Osteocyte (in vitro differentiated cells): ENCODE data around the gene AGTR1. TPM values are rescaled to one million over a fixed set of nuclear protein-coding genes. Genes with fewer than 3 reads are reported as not detected.

ENCODE experiments used
- DNase-seq: peaks from one replicate; pipeline ENCODE4 v3.0.0; 2021; ENCODE audit warnings: mixed read lengths; ENCODE audit not compliant: unreplicated experiment; ENCODE audit errors: extremely low spot score
- H3K27ac Mint-ChIP-seq: one replicate; pipeline ENCODE4 v1.8.0; 2021; ENCODE audit warnings: mild to moderate bottlenecking, mixed read lengths; ENCODE audit not compliant: unreplicated experiment
- H3K27me3 Mint-ChIP-seq: one replicate; pipeline ENCODE4 v1.8.0; 2021; ENCODE audit warnings: mixed read lengths; ENCODE audit not compliant: unreplicated experiment
- H3K36me3 Mint-ChIP-seq: one replicate; pipeline ENCODE4 v1.8.0; 2021; ENCODE audit warnings: mixed read lengths; ENCODE audit not compliant: unreplicated experiment
- H3K4me1 Mint-ChIP-seq: one replicate; pipeline ENCODE4 v1.8.0; 2021; ENCODE audit warnings: mixed read lengths; ENCODE audit not compliant: unreplicated experiment
- H3K4me3 Mint-ChIP-seq: one replicate; pipeline ENCODE4 v1.8.0; 2021; ENCODE audit warnings: mild to moderate bottlenecking, moderate library complexity, mixed read lengths; ENCODE audit not compliant: unreplicated experiment
- H3K9me3 Mint-ChIP-seq: one replicate; pipeline ENCODE4 v1.8.0; 2021; ENCODE audit warnings: mixed read lengths; ENCODE audit not compliant: unreplicated experiment
- long read RNA-seq: library from polyadenylated mRNA; unstranded; transcript quantifications from one replicate; pipeline ENCODE4 v2.0.0, GENCODE V29; 2021
- total RNA-seq: library from RNA; stranded (reverse); gene quantifications from 2 replicates; pipeline ENCODE4 v1.2.1, GENCODE V29; 2021
- TF ChIP-seq, protein P1 (sequence below): fragments of 200-600 bp; sonication (generic); IDR thresholded peaks from 2 replicates; pipeline ENCODE4 v1.5.0; 2021; ENCODE audit warnings: antibody characterized with exemption, mild to moderate bottlenecking, moderate library complexity

Gene AGTR1
- total RNA-seq, result 2.0 and 2.1 TPM in 2 replicates
- long read RNA-seq, partial matches to known transcripts, result 0 of 1 reads
- long read RNA-seq, other reads (novel, unspliced or antisense), result 0 of 1 reads

DNA sequence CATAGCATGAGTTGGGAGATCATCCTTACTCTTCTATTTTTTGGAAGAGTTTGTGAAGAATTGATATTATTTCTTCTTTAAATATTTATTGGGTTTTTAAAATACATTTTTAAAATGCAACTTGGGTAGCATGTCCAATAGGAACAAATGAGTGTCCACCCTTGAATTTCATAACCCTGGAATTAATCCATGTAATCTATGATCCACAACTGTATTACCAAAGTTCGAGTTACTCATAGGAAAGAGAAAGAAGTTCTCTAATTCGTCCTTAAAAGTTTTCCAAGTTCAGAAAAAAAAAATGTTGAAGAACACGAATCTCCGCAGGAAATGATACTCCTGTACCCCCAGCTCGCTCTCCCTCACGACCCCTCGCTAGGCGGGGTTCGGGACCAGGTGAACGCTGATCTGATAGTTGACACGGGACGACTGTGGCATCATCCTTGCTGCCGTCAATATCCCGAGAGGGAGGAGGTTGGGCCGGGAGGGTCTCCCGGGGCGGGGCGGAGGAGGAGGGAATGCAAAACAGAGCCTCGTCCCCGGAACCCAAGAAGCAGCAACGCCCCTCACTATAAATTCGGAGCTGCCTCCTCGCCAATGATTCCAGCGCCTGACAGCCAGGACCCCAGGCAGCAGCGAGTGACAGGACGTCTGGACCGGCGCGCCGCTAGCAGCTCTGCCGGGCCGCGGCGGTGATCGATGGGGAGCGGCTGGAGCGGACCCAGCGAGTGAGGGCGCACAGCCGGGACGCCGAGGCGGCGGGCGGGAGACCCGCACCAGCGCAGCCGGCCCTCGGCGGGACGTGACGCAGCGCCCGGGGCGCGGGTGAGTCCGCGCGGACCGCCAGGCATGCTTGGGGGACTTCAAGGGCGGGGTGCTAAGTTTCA, at the start of gene AGTR1:
TSS of gene AGTR1 (plus strand) at position 598 of the 884 bp plus-strand sequence. CDS start 43,133 bp downstream, outside the sequence.
- Mint-ChIP-seq H3K27ac (peak within 1 kb of the TSS; percentile 94), H3K27me3 (no peaks in the 10 kb centered on the region), H3K9me3 (no peaks in the 10 kb centered on the region), H3K36me3 (no peaks in the 10 kb centered on the region), H3K4me1 (peaks cover 19% of the 10 kb centered on the region), H3K4me3 (peak within 1 kb of the TSS; percentile 92)
- TF ChIP-seq, protein P1, sequence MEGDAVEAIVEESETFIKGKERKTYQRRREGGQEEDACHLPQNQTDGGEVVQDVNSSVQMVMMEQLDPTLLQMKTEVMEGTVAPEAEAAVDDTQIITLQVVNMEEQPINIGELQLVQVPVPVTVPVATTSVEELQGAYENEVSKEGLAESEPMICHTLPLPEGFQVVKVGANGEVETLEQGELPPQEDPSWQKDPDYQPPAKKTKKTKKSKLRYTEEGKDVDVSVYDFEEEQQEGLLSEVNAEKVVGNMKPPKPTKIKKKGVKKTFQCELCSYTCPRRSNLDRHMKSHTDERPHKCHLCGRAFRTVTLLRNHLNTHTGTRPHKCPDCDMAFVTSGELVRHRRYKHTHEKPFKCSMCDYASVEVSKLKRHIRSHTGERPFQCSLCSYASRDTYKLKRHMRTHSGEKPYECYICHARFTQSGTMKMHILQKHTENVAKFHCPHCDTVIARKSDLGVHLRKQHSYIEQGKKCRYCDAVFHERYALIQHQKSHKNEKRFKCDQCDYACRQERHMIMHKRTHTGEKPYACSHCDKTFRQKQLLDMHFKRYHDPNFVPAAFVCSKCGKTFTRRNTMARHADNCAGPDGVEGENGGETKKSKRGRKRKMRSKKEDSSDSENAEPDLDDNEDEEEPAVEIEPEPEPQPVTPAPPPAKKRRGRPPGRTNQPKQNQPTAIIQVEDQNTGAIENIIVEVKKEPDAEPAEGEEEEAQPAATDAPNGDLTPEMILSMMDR, result no peak
- peak; percentile 89 for DNase-seq

DNA sequence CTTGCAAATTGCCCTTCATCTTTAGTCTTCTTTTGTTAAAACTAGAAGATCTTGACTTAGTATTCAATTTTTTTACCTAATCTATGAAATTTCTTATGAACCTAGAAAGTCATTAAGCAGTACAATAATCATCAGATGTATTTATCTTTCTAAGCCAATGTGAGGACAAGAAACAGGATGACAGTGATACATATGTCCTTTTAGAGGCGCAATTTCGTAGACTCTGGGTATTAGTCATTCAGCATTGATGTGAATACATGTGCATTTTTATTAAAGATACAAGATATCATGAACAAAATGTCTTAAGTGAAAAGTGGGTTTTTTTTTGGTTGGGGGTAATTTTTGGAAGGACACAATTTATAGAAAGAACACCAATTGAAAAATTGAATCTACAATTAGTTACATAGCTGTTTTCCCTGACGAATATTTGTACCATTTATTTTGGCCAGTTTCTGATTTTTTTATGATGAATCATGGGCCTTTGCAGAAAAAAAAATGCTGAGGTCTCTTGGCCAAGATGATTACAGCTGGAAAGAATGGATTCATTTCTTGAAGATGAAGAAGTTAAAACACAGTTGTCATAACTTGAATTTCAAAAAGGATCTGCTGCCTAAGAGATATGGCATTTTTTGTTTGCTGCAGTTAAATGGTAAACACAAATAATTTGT, 48.9 kb upstream of the AGTR1 start:
- Mint-ChIP-seq H3K27ac (peak overlapping the region; percentile 78), H3K4me1 (peaks cover 53% of the 10 kb centered on the region), H3K27me3 (no peaks in the 10 kb centered on the region), H3K4me3 (peak overlapping the region; percentile 20), H3K36me3 (no peaks in the 10 kb centered on the region), H3K9me3 (no peaks in the 10 kb centered on the region)
- no peak for DNase-seq
- TF ChIP-seq, protein P1, result no peak

DNA sequence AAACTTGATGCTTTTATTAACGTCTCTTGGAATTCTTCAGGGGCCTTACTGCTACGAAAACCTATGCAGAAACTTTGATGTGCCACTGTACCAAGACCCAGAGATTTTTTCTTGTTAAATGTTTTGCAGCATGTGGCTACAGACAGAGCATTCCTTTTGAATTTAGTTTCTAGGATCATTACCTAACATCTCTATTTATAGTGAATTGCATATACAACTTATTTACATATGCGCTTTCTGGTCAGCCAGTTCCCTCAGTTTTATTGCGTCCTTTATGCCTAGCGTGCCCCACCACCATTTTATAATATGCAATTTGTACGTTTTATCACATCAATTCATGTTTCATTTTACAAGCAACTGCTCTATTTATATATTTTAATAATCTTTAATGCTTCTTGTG, 46.2 kb upstream of the AGTR1 start:
- TF ChIP-seq, protein P1, result no peak
- Mint-ChIP-seq H3K4me3 (no peak overlapping the region), H3K4me1 (peaks cover 38% of the 10 kb centered on the region), H3K36me3 (no peaks in the 10 kb centered on the region), H3K9me3 (no peaks in the 10 kb centered on the region), H3K27me3 (no peaks in the 10 kb centered on the region), H3K27ac (no peak overlapping the region)
- DNase-seq, result no peak

DNA sequence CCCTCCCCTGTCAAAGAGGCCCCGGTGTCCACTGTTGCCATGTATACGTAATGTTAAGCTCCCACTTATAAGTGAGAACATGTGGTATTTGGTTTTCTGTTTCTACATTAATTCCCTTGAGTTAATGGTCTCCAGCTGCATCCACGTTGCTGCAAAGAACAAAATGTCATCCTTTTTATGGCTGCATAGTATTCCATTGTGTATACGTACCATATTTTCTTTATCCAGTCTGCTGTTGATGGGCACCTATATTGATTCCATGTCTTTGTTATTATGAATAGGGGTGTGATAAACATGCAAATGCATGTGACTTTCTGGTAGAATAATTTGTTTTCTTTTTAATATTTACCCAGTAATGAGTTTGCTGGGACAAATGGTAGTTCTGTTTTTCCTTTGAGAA, 43.3 kb upstream of the AGTR1 start:
- H3K27ac Mint-ChIP-seq, result no peak overlapping the region
- DNase-seq, result no peak
- H3K4me3 Mint-ChIP-seq, result no peak overlapping the region
- TF ChIP-seq, protein P1, result no peak
- H3K36me3 Mint-ChIP-seq, result no peaks in the 10 kb centered on the region
- no peaks in the 10 kb centered on the region for H3K27me3 Mint-ChIP-seq
- no peaks in the 10 kb centered on the region for H3K9me3 Mint-ChIP-seq
- peaks cover 19% of the 10 kb centered on the region for H3K4me1 Mint-ChIP-seq

DNA sequence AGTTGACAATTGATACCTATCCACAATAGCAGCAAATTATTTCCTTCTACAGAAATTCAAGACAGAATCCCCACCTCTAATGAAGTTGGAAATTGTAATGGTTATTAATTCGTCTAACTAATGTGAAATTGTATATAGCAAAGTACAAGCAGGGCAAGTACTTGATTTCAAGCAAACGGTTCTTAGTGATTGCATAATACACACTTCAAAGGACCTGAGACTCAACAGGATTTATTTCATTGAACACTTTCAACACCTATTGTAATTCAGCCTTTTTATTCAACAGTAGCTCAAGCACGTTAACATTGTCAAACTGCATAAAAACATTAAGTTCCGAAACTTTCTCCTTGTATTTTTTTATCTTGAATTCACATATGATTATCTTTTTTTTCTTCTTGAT, 40.2 kb upstream of the AGTR1 start:
- Mint-ChIP-seq H3K9me3 (no peaks in the 10 kb centered on the region), H3K27me3 (peaks cover 2% of the 10 kb centered on the region), H3K4me3 (no peak overlapping the region), H3K27ac (no peak overlapping the region), H3K4me1 (peaks cover 8% of the 10 kb centered on the region), H3K36me3 (no peaks in the 10 kb centered on the region)
- TF ChIP-seq, protein P1, result no peak
- DNase-seq, result no peak
